SK-N-SH (cell line): Measurements from ENCODE around the gene WDR74. TPM values are rescaled to one million over a fixed set of nuclear protein-coding genes. Genes with fewer than 3 reads are reported as not detected.

Source experiments
- CTCF ChIA-PET: fragments of 300-600, 350-600 bp; formaldehyde crosslinking; extraction: SDS; loops from one replicate; lab custom pipeline; 2021; lab: Yijun Ruan, JAX
- POLR2A ChIA-PET: fragments of 350-600 bp; sonication (Branson Sonifier 250); formaldehyde crosslinking; extraction: SDS; loops from one replicate; lab custom pipeline; 2020; ENCODE audit warnings: antibody characterized with exemption, inconsistent platforms; lab: Yijun Ruan, JAX
- DNase-seq: peaks from one replicate; pipeline ENCODE4 v3.0.0; 2012
- H2AFZ ChIP-seq: fragments of 200-600 bp; sonication (generic); 2 replicates; pipeline ENCODE4 v1.8.1; 2016; ENCODE audit warnings: antibody characterized with exemption, mild to moderate bottlenecking, low read depth
- H3F3A ChIP-seq: fragments of 200-600 bp; sonication (generic); replicated peaks from 2 replicates; pipeline ENCODE3; 2016; ENCODE audit warnings: antibody characterized with exemption, mild to moderate bottlenecking; ENCODE audit not compliant: insufficient read depth
- H3K27ac ChIP-seq, 2 experiments: fragments of 200-500 bp in 1 of 2; fragments of 200-600 bp in 1 of 2; sonication (Bioruptor generic) in 1 of 2; sonication (generic), shearing (Covaris generic) in 1 of 2; 2 replicates each; pipeline versions ENCODE4 v1.5.1 to v1.6.1; 2014 to 2016; ENCODE audit warnings: low read depth in 2 of 2, inconsistent platforms in 1 of 2, low read length in 1 of 2, mild to moderate bottlenecking in 1 of 2, mixed read lengths in 1 of 2
- H3K27me3 ChIP-seq: fragments of 200-600 bp; sonication (generic), shearing (Covaris generic); 2 replicates; pipeline ENCODE4 v1.6.1; 2016; ENCODE audit warnings: mixed run types; ENCODE audit not compliant: insufficient read depth
- H3K36me3 ChIP-seq, 2 experiments: fragments of 200-500 bp in 1 of 2; fragments of 200-600 bp in 1 of 2; sonication (Bioruptor generic) in 1 of 2; sonication (generic) in 1 of 2; replicated peaks in 1 of 2; 2 replicates each; pipeline versions ENCODE3 to v1.5.1; 2014 to 2016; ENCODE audit warnings: low read length in 1 of 2, mild to moderate bottlenecking in 1 of 2; ENCODE audit not compliant: insufficient read depth in 2 of 2, control insufficient read depth in 1 of 2
- H3K4me1 ChIP-seq, 2 experiments: fragments of 200-500 bp in 1 of 2; fragments of 200-600 bp in 1 of 2; sonication (Bioruptor generic) in 1 of 2; sonication (generic), shearing (Covaris generic) in 1 of 2; 2 replicates each; pipeline versions ENCODE4 v1.5.1 to v1.6.1; 2014 to 2016; ENCODE audit warnings: low read depth in 1 of 2, low read length in 1 of 2, mixed run types in 1 of 2; ENCODE audit not compliant: insufficient read depth in 2 of 2, control insufficient read depth in 1 of 2
- H3K4me2 ChIP-seq: fragments of 200-600 bp; sonication (generic), shearing (Covaris generic); 2 replicates; pipeline ENCODE4 v1.6.1; 2017; ENCODE audit warnings: mixed run types
- H3K4me3 ChIP-seq, 2 experiments: fragments of 200-500 bp in 1 of 2; fragments of 200-600 bp in 1 of 2; sonication (Bioruptor generic) in 1 of 2; sonication (generic), shearing (Covaris generic) in 1 of 2; 2 replicates each; pipeline versions ENCODE4 v1.5.1 to v1.8.1; 2014 to 2016; ENCODE audit warnings: low read depth in 2 of 2, inconsistent platforms in 1 of 2, low read length in 1 of 2, mild to moderate bottlenecking in 1 of 2, mixed read lengths in 1 of 2, moderate library complexity in 1 of 2
- H3K79me2 ChIP-seq: fragments of 200-600 bp; sonication (generic); 2 replicates; pipeline ENCODE4 v1.8.1; 2017; ENCODE audit warnings: mild to moderate bottlenecking; ENCODE audit not compliant: insufficient read depth
- H3K9ac ChIP-seq: fragments of 200-600 bp; sonication (generic); 2 replicates; pipeline ENCODE4 v1.6.1; 2017; ENCODE audit warnings: mixed run types
- H3K9me2 ChIP-seq: fragments of 200-600 bp; sonication (generic); 2 replicates; pipeline ENCODE4 v1.6.1; 2017; ENCODE audit warnings: mixed run types
- H3K9me3 ChIP-seq: fragments of 200-600 bp; sonication (generic); 2 replicates; pipeline ENCODE4 v1.6.1; 2017; ENCODE audit warnings: mixed run types, mild to moderate bottlenecking, moderate library complexity
- H4K20me1 ChIP-seq: fragments of 200-600 bp; sonication (generic); 2 replicates; pipeline ENCODE4 v1.6.1; 2017; ENCODE audit warnings: mild to moderate bottlenecking, mixed run types; ENCODE audit not compliant: insufficient read depth
- CHD2 ChIP-seq: fragments of 150-350 bp; IDR thresholded peaks from 2 replicates; pipeline ENCODE4 v1.6.1; 2018; ENCODE audit warnings: low read length; ENCODE audit not compliant: partially characterized antibody
- CTCF ChIP-seq: fragments of 200-600 bp; sonication (generic); IDR thresholded peaks from 2 replicates; pipeline ENCODE4 v1.6.1; 2017; ENCODE audit warnings: antibody characterized with exemption, mild to moderate bottlenecking, moderate library complexity
- ELF1 ChIP-seq: IDR thresholded peaks from 2 replicates; pipeline ENCODE4 v1.4.0; 2012
- EP300 ChIP-seq, 2 experiments: IDR thresholded peaks; 2 replicates each; pipeline versions ENCODE4 v1.4.0 to v1.6.1; 2012; ENCODE audit warnings: borderline replicate concordance in 1 of 2, low read depth in 1 of 2, low read length in 1 of 2
- FOSL2 ChIP-seq: IDR thresholded peaks from 2 replicates; pipeline ENCODE4 v1.4.0; 2012; ENCODE audit warnings: low read depth, mild to moderate bottlenecking, moderate library complexity, borderline replicate concordance
- FOXJ3 ChIP-seq: sonication (generic); formaldehyde crosslinking; IDR thresholded peaks from 2 replicates; pipeline ENCODE4 v1.5.1; 2020; ENCODE audit warnings: mild to moderate bottlenecking, missing genetic modification reagents
- FOXM1 ChIP-seq: IDR thresholded peaks from 2 replicates; pipeline ENCODE4 v1.4.0; 2012; ENCODE audit warnings: low read depth, mild to moderate bottlenecking
- GABPA ChIP-seq: IDR thresholded peaks from 2 replicates; pipeline ENCODE4 v1.4.0; 2012; ENCODE audit warnings: low read depth, mild to moderate bottlenecking
- GATA2 ChIP-seq: sonication (generic); formaldehyde crosslinking; IDR thresholded peaks from 2 replicates; pipeline ENCODE4 v1.5.0; 2020; ENCODE audit warnings: mild to moderate bottlenecking, missing genetic modification reagents
- IRF3 ChIP-seq: fragments of 150-350 bp; IDR thresholded peaks from 2 replicates; pipeline ENCODE4 v1.6.1; 2016; ENCODE audit warnings: mild to moderate bottlenecking, low read depth, low read length
- MEF2A ChIP-seq: IDR thresholded peaks from 2 replicates; pipeline ENCODE4 v1.4.0; 2012; ENCODE audit warnings: low read depth, borderline replicate concordance
- NFIC ChIP-seq: IDR thresholded peaks from 2 replicates; pipeline ENCODE4 v1.4.0; 2012; ENCODE audit warnings: borderline replicate concordance
- POLR2AphosphoS5 ChIP-seq: IDR thresholded peaks from 2 replicates; pipeline ENCODE4 v1.6.1; 2012; ENCODE audit warnings: low read depth, low read length
- REST ChIP-seq: IDR thresholded peaks from 2 replicates; pipeline ENCODE4 v1.6.1; 2012; ENCODE audit warnings: mild to moderate bottlenecking, low read depth, low read length, moderate library complexity
- RXRA ChIP-seq: IDR thresholded peaks from 2 replicates; pipeline ENCODE4 v1.4.0; 2012; ENCODE audit warnings: low read depth, mild to moderate bottlenecking, borderline replicate concordance
- SMC3 ChIP-seq: IDR thresholded peaks from 2 replicates; pipeline ENCODE4 v1.6.1; 2012; ENCODE audit warnings: low read depth, low read length, improper control_type of control experiment
- TAF1 ChIP-seq: IDR thresholded peaks from 2 replicates; pipeline ENCODE4 v1.6.1; 2012; ENCODE audit warnings: low read depth, mild to moderate bottlenecking, low read length, moderate library complexity, borderline replicate concordance
- TCF12 ChIP-seq: IDR thresholded peaks from 2 replicates; pipeline ENCODE4 v1.4.0; 2012
- TEAD4 ChIP-seq: IDR thresholded peaks from 2 replicates; pipeline ENCODE4 v1.4.0; 2012; ENCODE audit warnings: mild to moderate bottlenecking, borderline replicate concordance; ENCODE audit not compliant: insufficient read depth
- YY1 ChIP-seq: IDR thresholded peaks from 2 replicates; pipeline ENCODE4 v1.4.0; 2012; ENCODE audit warnings: low read depth, mild to moderate bottlenecking
- WGBS: methylation state at CpG from one replicate; pipeline ENCODE4 v1.1.6; 2017; ENCODE audit warnings: low lambda C conversion rate; 5-methylcytosine and 5-hydroxymethylcytosine counted together
- polyA plus RNA-seq, 3 experiments: library from polyadenylated mRNA; depleted of rRNA; stranded (reverse); fragments of >200 nt; gene quantifications; 2 replicates each; pipeline ENCODE4 v1.2.3, GENCODE V29; 2012
- TF ChIP-seq, protein P1 (sequence below): fragments of 150-350 bp; IDR thresholded peaks from 2 replicates; pipeline ENCODE4 v1.6.1; 2017; ENCODE audit warnings: antibody characterized with exemption, low read length, low read depth, borderline replicate concordance
- TF ChIP-seq, protein P2 (sequence below): IDR thresholded peaks from 2 replicates; pipeline ENCODE4 v1.4.0; 2012; ENCODE audit warnings: low read depth
- TF ChIP-seq, protein P3 (sequence below): IDR thresholded peaks from 2 replicates; pipeline ENCODE4 v1.4.0; 2012; ENCODE audit warnings: low read depth, borderline replicate concordance

Gene WDR74
- polyA plus RNA-seq, 1 of the 3 experiments (the other 2 are of a cell fraction): 132 TPM

GRCh38 chr11:62841361-62842170, 2.2 kb upstream of the WDR74 start:
- Histone ChIP-seq H3K79me2 (peaks cover 27% of the 10 kb centered on the region), H4K20me1 (no peaks in the 10 kb centered on the region), H3F3A (peaks cover 24% of the 10 kb centered on the region), H3K4me1 (peaks cover 13 to 15% of the 10 kb centered on the region in 2 experiments; a peak in 2 of 4 replicates), H3K27me3 (no peaks in the 10 kb centered on the region), H3K9me2 (no peaks in the 10 kb centered on the region), H2AFZ (peak overlapping the region; percentile 89), H3K36me3 (peaks cover 0 to 2% of the 10 kb centered on the region in 2 experiments), H3K27ac (peak overlapping the region; percentile 94 to 95), H3K4me3 (peak overlapping the region; percentile 59 to 81), H3K9ac (peak overlapping the region; percentile 86), H3K9me3 (no peaks in the 10 kb centered on the region), H3K4me2 (peak overlapping the region; percentile 86)
- peak; percentile 87 for DNase-seq
- CTCF ChIA-PET: interaction anchor here (0.9 to 3.0 kb wide), 7 partner anchors 9 to 80 kb away, joined by 3 to 18 read pairs (median 4); partner anchors contain the start of genes POLR2G, SLC3A2 and TMEM179B
- whole genome bisulfite sequencing: under 1% methylated on average over 33 of the region's 33 CpGs
- POLR2A ChIA-PET: interaction anchor here (0.7 to 3.3 kb wide), 52 partner anchors 9 to 1077 kb away, joined by 3 to 146 read pairs (median 5); partner anchors contain the start of genes B3GAT3, BSCL2, C11orf98 and CSKMT
- TF ChIP-seq TAF1 (peak; percentile 81), REST (no peak; the same call in 1 of the 2 replicates), FOXM1 (peak; percentile 63; the same call in 1 of the 2 replicates), EP300 (IDR thresholded peaks at IDR 0.05; ENCODE audit: borderline replicate concordance in 1 of 2, low read depth in 1 of 2, low read length in 1 of 2) (peak; percentile 72 to 76; a peak in 3 of 4 replicates), IRF3 (no peak), NFIC (peak; percentile 61), SMC3 (no peak), ELF1 (peak; percentile 74; the same call in 1 of the 2 replicates), CTCF (no peak), POLR2AphosphoS5 (peak; percentile 100), RXRA (no peak), FOSL2 (peak; percentile 35; the same call in 1 of the 2 replicates), CHD2 (peak; percentile 96), TCF12 (peak; percentile 83), YY1 (peak; percentile 67; the same call in 1 of the 2 replicates), MEF2A (peak; percentile 25; the same call in 1 of the 2 replicates), TEAD4 (peak; percentile 75; the same call in 1 of the 2 replicates), GABPA (peak; percentile 30; the same call in 1 of the 2 replicates), GATA2 (CRISPR knock-in tag) (peak; percentile 92), FOXJ3 (CRISPR knock-in tag) (peak; percentile 75)
- TF ChIP-seq, protein P1, sequence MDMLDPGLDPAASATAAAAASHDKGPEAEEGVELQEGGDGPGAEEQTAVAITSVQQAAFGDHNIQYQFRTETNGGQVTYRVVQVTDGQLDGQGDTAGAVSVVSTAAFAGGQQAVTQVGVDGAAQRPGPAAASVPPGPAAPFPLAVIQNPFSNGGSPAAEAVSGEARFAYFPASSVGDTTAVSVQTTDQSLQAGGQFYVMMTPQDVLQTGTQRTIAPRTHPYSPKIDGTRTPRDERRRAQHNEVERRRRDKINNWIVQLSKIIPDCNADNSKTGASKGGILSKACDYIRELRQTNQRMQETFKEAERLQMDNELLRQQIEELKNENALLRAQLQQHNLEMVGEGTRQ: no peak
- TF ChIP-seq, protein P2, sequence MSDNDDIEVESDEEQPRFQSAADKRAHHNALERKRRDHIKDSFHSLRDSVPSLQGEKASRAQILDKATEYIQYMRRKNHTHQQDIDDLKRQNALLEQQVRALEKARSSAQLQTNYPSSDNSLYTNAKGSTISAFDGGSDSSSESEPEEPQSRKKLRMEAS: peak; percentile 67
- TF ChIP-seq, protein P3, sequence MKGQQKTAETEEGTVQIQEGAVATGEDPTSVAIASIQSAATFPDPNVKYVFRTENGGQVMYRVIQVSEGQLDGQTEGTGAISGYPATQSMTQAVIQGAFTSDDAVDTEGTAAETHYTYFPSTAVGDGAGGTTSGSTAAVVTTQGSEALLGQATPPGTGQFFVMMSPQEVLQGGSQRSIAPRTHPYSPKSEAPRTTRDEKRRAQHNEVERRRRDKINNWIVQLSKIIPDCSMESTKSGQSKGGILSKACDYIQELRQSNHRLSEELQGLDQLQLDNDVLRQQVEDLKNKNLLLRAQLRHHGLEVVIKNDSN: no peak
